Neutrophil (primary cell): ENCODE data around the gene SLC35F6.
A peak's percentile ranks its signal among the peaks of the same experiment; 100 is the strongest.
"Not testable (repeated sequence)": the region's sequence is repeated elsewhere in the genome, so short reads cannot be mapped to it uniquely, and the experiment has no call there.

ENCODE experiments used
- H3K27ac ChIP-seq: fragments of 200-600 bp; sonication (generic); 2 replicates; pipeline ENCODE4 v1.5.1; 2016; ENCODE audit warnings: mild to moderate bottlenecking, moderate library complexity
- H3K27me3 ChIP-seq: fragments of 200-600 bp; sonication (generic); 2 replicates; pipeline ENCODE4 v1.6.0; 2016; ENCODE audit warnings: mild to moderate bottlenecking
- H3K36me3 ChIP-seq: fragments of 200-600 bp; sonication (generic); 2 replicates; pipeline ENCODE4 v1.5.1; 2017
- H3K4me1 ChIP-seq, 2 experiments: fragments of 200-600 bp in 1 of 2; sonication (generic) in 1 of 2; 1 replicate in 1 of 2; 2 replicates in 1 of 2; pipeline versions ENCODE4 v1.5.1 to v1.6.1; 2013 to 2016; ENCODE audit warnings: low read depth in 1 of 2, low read length in 1 of 2, mild to moderate bottlenecking in 1 of 2, moderate library complexity in 1 of 2; ENCODE audit not compliant: control insufficient read depth in 1 of 2, insufficient read depth in 1 of 2
- H3K4me3 ChIP-seq, 2 experiments: fragments of 200-600 bp in 1 of 2; sonication (generic) in 1 of 2; 1 replicate in 1 of 2; 2 replicates in 1 of 2; pipeline ENCODE4 v1.5.1; 2013 to 2016; ENCODE audit warnings: low read depth in 1 of 2, low read length in 1 of 2, mild to moderate bottlenecking in 1 of 2, moderate library complexity in 1 of 2
- H3K9me3 ChIP-seq: fragments of 200-600 bp; sonication (generic); 2 replicates; pipeline ENCODE4 v1.5.1; 2016
- TF ChIP-seq, protein P1 (sequence below): fragments of 200-600 bp; sonication (generic); IDR thresholded peaks from 2 replicates; pipeline ENCODE4 v1.5.1; 2016; ENCODE audit warnings: antibody characterized with exemption

Gene SLC35F6

DNA sequence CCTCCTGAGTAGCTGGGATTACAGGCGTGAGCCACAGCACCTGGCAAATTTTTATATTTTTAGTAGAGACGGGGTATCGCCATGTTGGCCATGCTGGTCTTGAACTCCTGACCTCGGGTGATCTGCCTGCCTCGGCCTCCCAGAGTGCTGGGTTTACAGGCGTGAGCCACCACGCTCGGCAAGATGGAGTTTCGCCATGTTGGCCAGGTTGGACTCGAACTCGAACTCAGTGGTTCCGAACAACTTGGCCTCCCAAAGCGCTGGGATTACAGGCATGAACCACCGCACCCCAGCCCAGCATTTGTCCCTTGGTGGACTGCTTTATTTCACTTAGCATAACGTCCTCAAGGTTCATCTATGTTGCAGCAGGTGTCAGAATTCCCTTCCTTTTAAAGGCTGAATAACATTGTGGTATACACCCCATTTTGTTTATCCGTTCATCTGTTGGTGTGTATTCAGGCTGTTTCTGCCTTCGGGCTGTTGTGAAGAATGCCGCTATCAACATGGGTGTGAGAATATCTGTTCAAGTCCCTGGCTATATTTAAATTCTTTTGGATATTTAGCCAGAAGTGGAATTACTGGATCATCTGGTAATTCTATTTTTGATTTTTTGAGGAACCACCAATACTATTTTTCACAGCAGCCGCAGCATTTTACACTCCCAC is 20.6 kb downstream of the SLC35F6 start:
- Histone ChIP-seq H3K4me3 (peak overlapping the region; percentile 71 to 92), H3K4me1 (peaks cover 33 to 34% of the 10 kb centered on the region in 2 experiments), H3K36me3 (no peaks in the 10 kb centered on the region), H3K27ac (no peak overlapping the region), H3K9me3 (no peaks in the 10 kb centered on the region), H3K27me3 (no peaks in the 10 kb centered on the region)
- TF ChIP-seq, protein P1, sequence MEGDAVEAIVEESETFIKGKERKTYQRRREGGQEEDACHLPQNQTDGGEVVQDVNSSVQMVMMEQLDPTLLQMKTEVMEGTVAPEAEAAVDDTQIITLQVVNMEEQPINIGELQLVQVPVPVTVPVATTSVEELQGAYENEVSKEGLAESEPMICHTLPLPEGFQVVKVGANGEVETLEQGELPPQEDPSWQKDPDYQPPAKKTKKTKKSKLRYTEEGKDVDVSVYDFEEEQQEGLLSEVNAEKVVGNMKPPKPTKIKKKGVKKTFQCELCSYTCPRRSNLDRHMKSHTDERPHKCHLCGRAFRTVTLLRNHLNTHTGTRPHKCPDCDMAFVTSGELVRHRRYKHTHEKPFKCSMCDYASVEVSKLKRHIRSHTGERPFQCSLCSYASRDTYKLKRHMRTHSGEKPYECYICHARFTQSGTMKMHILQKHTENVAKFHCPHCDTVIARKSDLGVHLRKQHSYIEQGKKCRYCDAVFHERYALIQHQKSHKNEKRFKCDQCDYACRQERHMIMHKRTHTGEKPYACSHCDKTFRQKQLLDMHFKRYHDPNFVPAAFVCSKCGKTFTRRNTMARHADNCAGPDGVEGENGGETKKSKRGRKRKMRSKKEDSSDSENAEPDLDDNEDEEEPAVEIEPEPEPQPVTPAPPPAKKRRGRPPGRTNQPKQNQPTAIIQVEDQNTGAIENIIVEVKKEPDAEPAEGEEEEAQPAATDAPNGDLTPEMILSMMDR, result no peak

DNA sequence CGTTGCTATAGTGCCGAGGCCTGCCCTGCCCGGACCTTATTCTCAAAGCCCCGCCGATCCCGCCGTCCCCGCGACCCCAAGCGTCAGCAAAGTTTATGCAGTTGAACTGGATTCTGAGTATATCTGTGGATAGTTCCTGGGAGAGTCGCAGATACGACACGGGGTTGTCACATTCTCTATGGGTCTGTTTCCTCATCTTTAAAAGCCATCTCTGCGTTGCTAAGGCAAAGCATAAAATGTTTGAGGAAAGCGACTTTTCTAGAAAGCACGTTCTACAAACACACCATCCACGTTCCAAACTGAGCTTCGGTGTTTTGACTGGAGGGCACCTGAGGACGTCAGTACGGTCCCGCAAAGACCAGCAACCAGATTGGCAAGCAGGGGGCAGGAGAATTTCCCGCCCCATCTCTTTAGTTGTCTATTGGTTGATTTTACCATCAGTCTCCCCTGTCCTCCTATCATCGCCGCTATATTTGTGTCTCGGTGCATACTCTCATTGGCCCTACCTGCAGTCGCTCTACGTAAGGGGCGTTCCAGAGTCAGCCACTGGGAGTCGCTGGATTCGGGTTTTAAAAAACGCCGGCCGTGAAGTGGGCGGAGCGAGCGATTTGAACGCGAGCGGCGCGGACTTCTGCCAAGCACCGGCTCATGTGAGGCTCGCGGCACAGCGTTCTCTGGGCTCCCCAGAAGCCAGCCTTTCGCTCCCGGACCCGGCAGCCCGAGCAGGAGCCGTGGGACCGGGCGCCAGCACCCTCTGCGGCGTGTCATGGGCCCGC is 21.5 kb downstream of the SLC35F6 start, which contains the start of gene CENPA:
Gene CENPA, plus strand, starts transcription at position 626 of the 776 bp plus-strand sequence. Its CDS starts 141 bp downstream, at position 767.
- Histone ChIP-seq H3K9me3 (no peaks in the 10 kb centered on the region), H3K4me1 (peaks cover 24 to 25% of the 10 kb centered on the region in 2 experiments), H3K27ac (peak within 1 kb of the TSS; percentile 68), H3K4me3 (peak within 1 kb of the TSS; percentile 71 to 92), H3K36me3 (no peaks in the 10 kb centered on the region), H3K27me3 (no peaks in the 10 kb centered on the region)
- TF ChIP-seq, protein P1, result peak; percentile 51

DNA sequence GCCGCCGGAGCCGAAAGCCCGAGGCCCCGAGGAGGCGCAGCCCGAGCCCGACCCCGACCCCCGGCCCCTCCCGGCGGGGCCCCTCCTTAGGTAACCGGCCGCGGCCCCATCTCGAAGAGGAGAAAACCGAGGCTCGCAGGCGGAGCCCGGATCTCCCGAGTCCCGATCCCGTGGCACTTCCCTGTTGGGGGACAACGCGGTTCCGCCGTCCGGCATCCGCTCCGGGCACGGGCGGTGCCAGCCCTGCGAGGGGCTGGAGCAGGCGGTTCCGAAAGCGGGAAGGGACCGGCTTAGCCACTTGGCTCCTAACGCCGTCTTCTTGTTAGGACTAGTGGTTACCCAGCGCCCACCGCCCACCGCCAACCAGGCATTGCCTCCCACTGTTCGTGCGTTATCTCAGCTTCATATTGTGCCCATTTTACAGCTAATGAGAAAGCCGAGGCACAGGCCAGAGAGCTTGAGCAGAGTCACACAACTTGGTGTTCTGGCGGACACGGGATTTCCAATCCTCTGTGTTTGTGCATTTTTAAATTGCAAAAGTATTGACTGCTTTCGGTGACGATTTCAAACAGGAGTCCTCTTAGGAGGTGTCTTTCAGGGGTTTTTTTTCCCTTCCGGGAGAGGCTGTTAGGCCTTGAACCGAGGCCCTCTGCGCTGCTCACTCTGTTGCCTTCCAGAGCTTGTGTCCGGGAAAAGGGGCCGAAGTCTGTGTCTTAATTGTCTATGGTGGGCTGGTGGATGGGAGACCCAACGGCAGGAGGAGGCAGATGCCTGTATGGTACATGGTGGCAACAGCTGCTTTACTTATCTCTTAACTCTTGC is 22.3 kb downstream of the SLC35F6 start:
- H3K4me3 ChIP-seq, result peak overlapping the region; percentile 71 to 92

DNA sequence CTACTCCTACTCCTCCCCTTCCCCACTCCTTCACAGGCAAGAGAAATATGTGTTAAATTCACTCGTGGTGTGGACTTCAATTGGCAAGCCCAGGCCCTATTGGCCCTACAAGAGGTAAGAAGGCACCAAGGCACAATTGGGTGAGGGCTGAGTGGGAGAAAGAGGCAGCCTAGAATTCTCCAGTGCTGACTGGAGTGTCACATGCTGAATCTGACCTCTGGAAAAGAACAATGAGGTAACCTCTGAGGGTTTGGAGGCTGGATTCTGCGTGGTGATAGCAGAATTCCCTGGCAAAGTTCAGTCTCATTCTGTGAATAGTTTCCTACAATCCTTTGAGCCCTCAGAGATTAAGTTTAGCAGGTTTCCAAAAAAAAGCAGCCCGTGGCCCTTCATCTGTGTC is 28.6 kb downstream of the SLC35F6 start:
- H3K36me3 ChIP-seq, result peaks cover 37% of the 10 kb centered on the region
- H3K27ac ChIP-seq, result no peak overlapping the region
- no peak overlapping the region for H3K4me3 ChIP-seq

More for the DNA sequence above, 22.3 kb downstream of the SLC35F6 start:
- H3K9me3 ChIP-seq, result no peaks in the 10 kb centered on the region
- TF ChIP-seq, protein P1, result no peak
- peaks cover 2% of the 10 kb centered on the region for H3K36me3 ChIP-seq
- H3K4me1 ChIP-seq, result peaks cover 17 to 18% of the 10 kb centered on the region in 2 experiments
- H3K27ac ChIP-seq, result peak overlapping the region; percentile 68
- no peaks in the 10 kb centered on the region for H3K27me3 ChIP-seq

DNA sequence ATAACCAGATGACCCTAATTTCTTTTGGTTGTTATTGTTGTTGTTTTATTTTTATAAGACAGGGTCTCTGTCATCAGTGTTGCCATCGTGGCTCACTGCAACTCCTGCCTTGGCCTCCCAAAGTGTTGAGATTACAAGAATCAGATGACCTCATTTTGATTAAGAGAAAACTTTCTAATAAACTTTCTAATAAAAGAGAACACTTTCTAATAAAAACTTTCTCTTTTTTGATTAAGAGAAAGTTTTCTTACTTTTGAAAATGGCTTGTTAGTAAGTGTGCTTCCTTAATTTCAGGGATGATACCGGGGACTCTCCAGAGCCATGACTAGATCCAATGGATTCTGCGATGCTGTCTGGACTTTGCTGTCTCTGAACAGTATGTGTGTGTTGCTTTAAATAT is 29.4 kb downstream of the SLC35F6 start:
- no peaks in the 10 kb centered on the region for H3K9me3 ChIP-seq
- no peaks in the 10 kb centered on the region for H3K27me3 ChIP-seq
- H3K27ac ChIP-seq, result no peak overlapping the region
- H3K4me3 ChIP-seq, result no peak overlapping the region
- no peaks in the 10 kb centered on the region for H3K4me1 ChIP-seq
- TF ChIP-seq, protein P1, result no peak
- peaks cover 42% of the 10 kb centered on the region for H3K36me3 ChIP-seq

More for the DNA sequence above, 28.6 kb downstream of the SLC35F6 start:
- Histone ChIP-seq H3K27me3 (no peaks in the 10 kb centered on the region), H3K4me1 (no peaks in the 10 kb centered on the region), H3K9me3 (no peaks in the 10 kb centered on the region)
- TF ChIP-seq, protein P1, result no peak

DNA sequence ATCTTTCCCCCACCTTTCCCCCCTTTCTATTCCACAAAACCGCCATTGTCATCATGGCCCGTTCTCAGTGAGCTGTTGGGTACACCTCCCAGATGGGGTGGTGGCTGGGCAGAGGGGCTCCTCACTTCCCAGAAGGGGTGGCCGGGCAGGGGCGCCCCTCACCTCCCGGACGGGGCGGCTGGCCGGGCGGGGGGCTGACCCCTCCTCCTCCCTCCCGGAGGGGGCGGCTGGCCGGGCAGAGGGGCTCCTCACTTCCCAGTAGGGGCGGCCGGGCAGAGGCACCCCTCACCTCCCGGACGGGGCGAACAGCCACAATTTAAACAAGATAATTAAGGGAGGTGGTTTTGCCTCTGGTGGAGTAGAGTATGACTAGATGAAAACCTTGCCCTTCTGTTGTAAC is 31.1 kb downstream of the SLC35F6 start:
- H3K36me3 ChIP-seq, result peaks cover 49% of the 10 kb centered on the region
- not testable (repeated sequence) for H3K27ac ChIP-seq, H3K4me1 ChIP-seq, H3K4me3 ChIP-seq, H3K9me3 ChIP-seq, H3K27me3 ChIP-seq
